DLD1 (cell line): ENCODE data around the gene ALDH7A1.

ENCODE experiments used
- in situ Hi-C: cut with HindIII; loops from 2 replicates; pipeline ENCODE4 v1.10.0; 2017; ENCODE audit warnings: low sequenced_read_pairs

The ALDH7A1 gene

DNA sequence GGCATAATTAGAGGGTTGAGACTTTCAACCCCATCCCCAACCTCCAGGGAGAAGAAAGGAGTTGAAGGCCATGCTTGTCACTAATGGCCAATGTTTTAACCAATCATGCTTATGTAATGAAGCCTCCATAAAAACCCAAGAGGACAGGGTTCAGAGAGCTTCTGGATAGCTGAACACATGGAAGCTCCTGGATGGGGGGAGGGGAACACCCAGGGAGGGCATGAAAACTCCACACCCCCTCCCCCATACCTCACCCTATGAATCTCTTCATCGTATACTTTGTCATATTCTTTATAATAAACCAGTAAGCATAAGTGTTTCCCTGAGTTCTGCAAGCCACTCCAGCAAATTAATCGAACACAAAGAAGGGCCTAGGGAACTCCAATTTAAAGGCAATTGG, 81.7 kb downstream of the ALDH7A1 start:
- in situ Hi-C loops: no loop called here

GRCh38 chr5:126512451-126512850, 82.6 kb downstream of the ALDH7A1 start:
- in situ Hi-C loops: no loop called here

- in situ Hi-C loops: no loop called here
Observed at GRCh38 chr5:126511961-126512360, 83.1 kb downstream of the ALDH7A1 start.

- in situ Hi-C loops: no loop called here
Observed at GRCh38 chr5:126509339-126509738, 85.7 kb downstream of the ALDH7A1 start.

DNA sequence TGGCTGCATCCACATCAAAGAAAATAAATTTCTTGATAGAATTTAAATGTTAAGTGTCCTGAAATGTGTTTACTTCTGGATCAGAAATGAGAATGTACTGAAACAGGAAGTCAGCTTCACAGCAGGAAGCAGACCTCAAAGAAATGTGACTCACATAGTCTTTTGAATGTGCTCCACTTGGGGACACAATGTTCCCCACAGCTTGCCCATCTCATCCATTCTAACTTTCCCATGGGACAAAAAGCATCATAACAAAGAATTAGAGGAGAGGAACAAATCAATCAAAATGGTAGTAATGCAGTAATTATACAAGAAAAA, 86.1 kb downstream of the ALDH7A1 start:
- in situ Hi-C loops: no loop called here

- in situ Hi-C loops: no loop called here
Observed at GRCh38 chr5:126508251-126508961, 86.6 kb downstream of the ALDH7A1 start.

DNA sequence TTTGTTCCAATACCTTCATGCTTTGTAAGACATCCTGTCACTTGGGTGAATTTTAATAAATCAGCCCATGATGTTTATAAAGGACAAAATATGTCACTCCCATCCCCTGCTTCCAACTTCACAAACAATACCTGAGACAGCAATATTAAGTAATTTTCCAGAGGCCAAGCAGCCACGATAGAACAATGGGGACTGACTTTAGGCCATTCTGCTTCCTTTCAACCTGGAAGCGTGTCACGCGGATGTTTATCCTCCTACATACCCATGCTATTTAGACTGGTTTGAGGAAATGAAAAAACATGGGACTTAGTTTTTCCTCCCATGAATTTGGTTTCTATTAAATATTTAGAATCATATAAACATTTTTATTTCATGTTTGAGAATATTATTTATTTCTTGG, 88.9 kb downstream of the ALDH7A1 start:
- in situ Hi-C loops: no loop called here

DNA sequence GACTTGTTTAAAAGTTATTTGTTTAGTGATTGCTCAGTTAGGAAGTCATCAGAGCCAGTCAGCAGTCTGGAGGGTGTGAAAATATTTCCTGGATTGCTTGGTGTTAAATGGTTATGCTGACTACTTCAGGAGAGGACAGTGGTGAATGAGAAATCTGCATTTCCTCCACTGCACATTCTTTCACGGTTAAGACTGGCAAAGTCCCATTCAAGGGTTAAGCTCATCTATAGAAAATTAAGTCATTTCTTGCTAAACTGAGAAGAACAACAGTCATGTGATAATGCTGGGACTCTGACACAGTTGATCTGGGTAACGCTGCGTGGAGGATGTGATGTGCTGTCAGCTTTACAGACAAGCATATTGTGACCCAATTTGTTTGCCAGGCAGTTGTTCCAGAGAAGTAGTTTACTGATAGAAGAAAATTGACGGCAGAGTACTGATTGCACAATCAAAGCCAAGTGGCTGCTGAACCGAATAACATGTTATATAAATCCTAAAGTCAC, 91.4 kb downstream of the ALDH7A1 start:
- in situ Hi-C loops: no loop called here

DNA sequence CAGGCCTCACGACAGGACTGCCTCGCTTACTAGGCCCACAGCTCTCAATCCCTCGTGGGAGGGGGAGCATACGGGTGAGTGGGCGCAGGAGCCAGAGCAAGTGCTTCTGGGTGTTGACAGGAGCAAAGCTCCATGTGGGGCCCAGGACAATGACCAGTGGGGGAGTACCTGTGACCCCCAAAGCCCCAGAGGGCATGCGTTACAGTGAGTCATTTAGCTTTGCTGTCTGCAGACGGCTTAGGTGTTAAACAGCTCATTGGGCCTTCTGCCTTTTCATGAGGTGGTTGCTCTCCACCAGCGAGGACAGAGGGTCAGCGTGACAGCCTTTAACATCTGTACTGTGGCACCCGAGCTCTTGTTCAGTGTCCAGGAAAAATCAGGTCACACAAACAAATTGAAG, 93.6 kb downstream of the ALDH7A1 start:
- in situ Hi-C loops: no loop called here

- in situ Hi-C loops: no loop called here
Observed at GRCh38 chr5:126499853-126500342, 95.1 kb downstream of the ALDH7A1 start.

DNA sequence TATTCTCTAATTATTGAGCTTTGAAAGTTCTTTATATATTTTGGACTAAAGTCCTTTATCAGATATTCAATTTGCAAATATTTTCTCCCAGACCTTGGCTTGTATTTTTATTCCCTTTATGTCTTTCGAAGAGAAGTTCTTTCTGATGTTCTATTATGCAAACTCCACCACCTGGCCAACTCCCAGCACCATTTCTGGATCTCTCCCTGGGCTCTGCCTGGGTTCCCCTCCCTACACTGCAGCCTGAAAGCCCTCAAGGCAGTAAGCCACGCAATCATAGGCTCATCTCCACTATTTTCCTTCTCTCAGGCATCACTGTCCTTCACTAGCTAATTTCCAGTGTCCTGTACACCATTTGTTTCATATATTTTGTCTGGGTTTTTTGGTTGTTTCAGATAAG, 95.7 kb downstream of the ALDH7A1 start:
- in situ Hi-C loops: no loop called here

DNA sequence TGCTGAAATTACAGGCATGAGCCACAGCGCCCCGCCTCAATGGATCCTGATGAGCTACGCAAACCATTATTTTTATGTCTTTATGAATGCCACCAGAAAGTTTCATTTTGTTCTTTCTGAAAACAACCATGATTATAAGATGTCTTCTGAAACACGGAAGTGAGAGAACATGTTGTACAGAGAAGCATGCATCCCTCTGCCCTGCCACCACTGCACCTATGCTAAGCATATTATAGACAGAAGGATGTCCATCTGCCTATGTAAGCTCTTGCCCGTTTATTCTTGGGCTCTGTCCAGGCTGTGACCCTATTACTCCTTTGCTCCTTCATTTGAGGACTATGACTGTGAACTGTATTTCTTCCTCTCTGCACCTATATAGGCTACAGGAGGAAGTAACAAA, 97.5 kb downstream of the ALDH7A1 start:
- in situ Hi-C loops: no loop called here

GRCh38 chr5:126494393-126494792, 100.6 kb downstream of the ALDH7A1 start:
- in situ Hi-C loops: no loop called here

DNA sequence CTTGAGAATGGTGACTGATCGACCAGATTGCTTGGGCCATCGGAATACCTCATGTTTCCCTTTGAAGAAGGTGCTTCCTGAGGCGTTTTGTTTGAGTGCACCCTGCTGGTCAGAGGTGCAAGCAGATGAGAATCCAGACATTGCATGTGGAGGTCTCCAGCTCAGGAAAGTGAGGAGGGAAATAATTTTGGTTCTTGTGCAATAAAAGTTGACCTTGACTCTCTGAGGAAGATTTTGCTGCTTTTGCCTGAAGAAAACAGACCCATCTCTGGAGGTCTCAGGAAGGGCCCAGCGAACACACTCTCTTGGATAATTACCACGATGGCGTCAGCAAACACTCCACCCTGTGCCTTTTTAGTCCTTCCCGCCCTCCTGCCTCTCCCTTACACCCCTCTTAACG, 102.1 kb downstream of the ALDH7A1 start:
- in situ Hi-C loops: no loop called here

GRCh38 chr5:126490167-126490940, 104.7 kb downstream of the ALDH7A1 start:
- in situ Hi-C loops: no loop called here

DNA sequence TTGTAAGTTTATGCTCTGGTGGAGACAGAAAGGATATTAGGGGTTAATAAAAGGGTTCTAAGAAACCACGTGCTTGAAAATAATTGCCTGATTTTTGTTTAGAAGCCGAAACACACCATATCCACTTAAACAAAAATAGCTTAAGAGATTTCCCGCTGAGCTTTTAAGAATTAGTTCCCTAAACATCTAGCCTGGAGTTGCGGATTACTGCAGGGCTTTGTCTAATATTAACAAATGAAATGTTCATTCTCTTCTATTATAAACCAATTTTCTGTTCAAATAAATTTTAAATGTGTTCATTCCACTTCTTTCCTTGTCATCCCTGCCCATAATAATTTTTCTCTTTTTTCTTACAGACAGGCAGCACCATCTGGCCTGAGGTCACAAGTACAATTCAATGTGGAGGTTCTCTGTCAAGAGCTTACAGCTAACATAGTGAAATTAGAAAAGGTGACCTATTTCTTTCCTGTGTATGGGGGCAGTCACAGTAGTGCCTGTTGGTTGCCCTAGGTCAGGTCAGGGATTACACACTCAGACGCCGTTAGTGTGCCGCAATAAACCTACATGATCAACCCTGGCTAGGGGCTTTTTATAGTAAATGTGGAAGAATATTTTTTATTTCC, 106.5 kb downstream of the ALDH7A1 start:
- in situ Hi-C loops: no loop called here

DNA sequence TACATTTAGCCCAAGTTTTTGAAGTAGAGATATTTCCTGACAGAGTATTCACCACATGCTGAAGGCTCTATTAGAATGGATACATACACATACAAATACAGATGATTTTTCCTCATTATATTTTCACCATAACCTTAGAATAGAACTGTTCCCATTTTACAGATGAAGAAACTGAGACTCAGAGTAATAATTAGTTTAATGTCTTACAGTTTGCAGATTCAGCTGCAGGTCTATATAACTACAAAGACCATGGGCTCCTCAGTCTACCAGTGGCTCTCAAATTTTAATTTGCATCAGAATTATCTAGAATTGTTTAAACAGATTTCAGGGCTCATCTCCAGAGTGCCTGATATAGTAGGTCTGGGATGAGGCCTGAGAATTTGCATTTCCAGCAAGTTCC, 107.4 kb downstream of the ALDH7A1 start:
- in situ Hi-C loops: no loop called here

DNA sequence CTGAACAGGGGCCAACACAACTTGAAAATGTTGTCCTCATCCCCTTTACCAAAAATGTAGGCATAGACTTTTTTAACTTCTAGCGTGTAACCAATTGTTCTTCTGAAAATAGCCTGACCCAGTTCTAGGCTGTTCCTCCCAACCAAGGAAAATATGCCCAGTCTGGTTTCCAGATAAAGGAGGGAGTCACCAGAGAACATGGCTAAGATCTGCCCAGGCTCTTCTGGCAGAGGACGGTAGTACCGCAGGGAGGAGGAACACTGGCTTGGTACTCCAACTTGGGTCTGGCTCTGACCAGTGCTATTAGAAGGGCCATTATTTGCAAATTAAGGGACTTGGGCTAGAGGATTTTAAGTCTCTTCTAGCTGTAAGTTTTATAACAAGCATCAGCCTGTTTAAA, 108.7 kb downstream of the ALDH7A1 start:
- in situ Hi-C loops: no loop called here

- in situ Hi-C loops: no loop called here
Observed at GRCh38 chr5:126484253-126484652, 110.8 kb downstream of the ALDH7A1 start.

DNA sequence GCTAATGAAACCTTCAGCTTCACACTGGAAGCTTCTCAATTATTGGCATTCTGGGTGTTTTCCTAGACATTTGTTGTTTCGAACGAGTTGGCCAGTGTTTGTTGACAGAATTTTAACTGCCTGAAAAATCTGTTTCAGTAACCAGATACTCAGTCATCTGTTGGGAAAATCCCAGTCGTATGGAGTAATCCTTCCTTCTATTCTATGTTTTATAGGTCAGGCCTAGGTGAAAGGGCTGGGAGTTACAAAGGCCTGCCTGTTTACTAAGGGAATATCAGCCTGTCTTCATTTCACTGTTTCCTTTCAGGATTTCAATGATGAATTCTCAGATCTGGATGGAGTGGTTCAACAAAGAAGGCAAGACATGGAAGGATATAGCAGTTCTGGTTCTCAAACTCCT, 111.9 kb downstream of the ALDH7A1 start:
- in situ Hi-C loops: no loop called here

- in situ Hi-C loops: no loop called here
Observed at GRCh38 chr5:126482591-126482990, 112.4 kb downstream of the ALDH7A1 start.

DNA sequence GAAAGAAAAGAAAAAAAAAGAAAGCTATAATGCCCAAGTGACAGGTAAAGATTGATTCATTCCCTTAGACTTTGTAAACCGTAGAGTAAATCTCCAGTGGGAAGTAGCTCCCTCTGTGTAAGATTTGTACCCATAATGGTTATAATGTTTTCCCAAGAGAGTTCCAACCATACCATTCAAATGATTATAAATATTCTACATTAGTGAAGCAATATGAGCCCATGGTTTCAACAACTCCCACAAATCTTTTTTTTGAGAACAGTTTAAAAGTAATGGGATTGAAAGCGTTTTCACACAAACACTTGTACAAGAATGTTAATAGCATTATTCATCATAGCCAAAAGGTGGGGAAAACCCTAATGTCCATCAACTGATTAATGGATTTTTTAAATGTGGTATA, 113.8 kb downstream of the ALDH7A1 start:
- in situ Hi-C loops: no loop called here
